ENCODE results near the gene CHST11. TPM values are rescaled to one million over a fixed set of nuclear protein-coding genes. Genes with fewer than 3 reads are reported as not detected.

Gene CHST11
- total RNA-seq, 5 donors from 2014 or later (not counting 1 experiment from before 2014, with no cell fraction given): 49.8 to 78.3 (median 63.7) TPM

- H3K27me3 Mint-ChIP-seq: no peaks in the 10 kb centered on the region
- no peaks in the 10 kb centered on the region for H3K27me3 ChIP-seq (replicated peaks in 1 of 2; ENCODE audit: control insufficient read depth in 2 of 2, extremely low read depth in 1 of 2, insufficient read depth in 2 of 2, low read length in 1 of 2)
- H3K9me3 Mint-ChIP-seq: no peaks in the 10 kb centered on the region
- no peak overlapping the region for H3K4me3 ChIP-seq (ENCODE audit: control insufficient read depth in 1 of 2, extremely low read depth in 1 of 2, low read length in 1 of 2)
- H3K36me3 Mint-ChIP-seq: no peaks in the 10 kb centered on the region
- DNase-seq (no peak), ATAC-seq (replicated peaks in 1 of 4) (no peak)
- ChIA-PET CTCF (interaction anchor here in 1 of 2 donors (0.9 kb wide), 1 partner anchor 55 kb away, joined by 3 read pairs; no protein-coding TSS in a partner anchor), POLR2A (interaction anchor here in 1 of 2 donors (0.5 kb wide), 1 partner anchor 301 kb away, joined by 3 read pairs; no protein-coding TSS in a partner anchor)
- 99% methylated on average over 7 of the region's 9 CpGs for WGBS (ENCODE audit: insufficient coverage)
- H3K27ac ChIP-seq (ENCODE audit: low read length): no peak overlapping the region
- no peak overlapping the region for H3K4me3 Mint-ChIP-seq
- no peaks in the 10 kb centered on the region for H3K36me3 ChIP-seq (ENCODE audit: control insufficient read depth in 2 of 2, extremely low read depth in 1 of 2, insufficient read depth in 1 of 2, low read length in 1 of 2)
- peak overlapping the region in 1 of 2 donors; percentile 52 for H3K27ac Mint-ChIP-seq
- no peaks in the 10 kb centered on the region for H3K9me3 ChIP-seq
- H3K4me1 Mint-ChIP-seq: peaks cover 16 to 57% (median 53%) of the 10 kb centered on the region in 3 donors
- H3K4me1 ChIP-seq (ENCODE audit: control insufficient read depth in 1 of 2, extremely low read depth in 1 of 2, insufficient read depth in 2 of 2, low read length in 2 of 2): peaks cover 0 to 7% of the 10 kb centered on the region in 2 experiments
Observed at GRCh38 chr12:104709692-104710435, 253.1 kb downstream of the CHST11 start.

GRCh38 chr12:104710940-104711689 is 254.4 kb downstream of the CHST11 start:
- no peak for DNase-seq
- Mint-ChIP-seq H3K36me3 (no peaks in the 10 kb centered on the region), H3K27ac (no peak overlapping the region), H3K4me3 (no peak overlapping the region), H3K4me1 (peaks cover 26 to 62% (median 59%) of the 10 kb centered on the region in 3 donors), H3K9me3 (no peaks in the 10 kb centered on the region), H3K27me3 (no peaks in the 10 kb centered on the region)
- no peak for ATAC-seq (replicated peaks in 1 of 4)
- H3K36me3 ChIP-seq (ENCODE audit: control insufficient read depth in 2 of 2, extremely low read depth in 1 of 2, insufficient read depth in 1 of 2, low read length in 1 of 2): no peaks in the 10 kb centered on the region
- 100% methylated on average over 1 of the region's 8 CpGs for WGBS (ENCODE audit: insufficient coverage)
- POLR2A ChIA-PET: no interaction called here
- CTCF ChIA-PET: interaction anchor here (0.6 to 1.0 kb wide), 6 partner anchors 9 to 329 kb away, joined by 3 read pairs; no protein-coding TSS in a partner anchor
- H3K4me1 ChIP-seq (ENCODE audit: control insufficient read depth in 1 of 2, extremely low read depth in 1 of 2, insufficient read depth in 2 of 2, low read length in 2 of 2): peaks cover 0 to 15% of the 10 kb centered on the region in 2 experiments
- H3K27me3 ChIP-seq (replicated peaks in 1 of 2; ENCODE audit: control insufficient read depth in 2 of 2, extremely low read depth in 1 of 2, insufficient read depth in 2 of 2, low read length in 1 of 2): no peaks in the 10 kb centered on the region
- H3K9me3 ChIP-seq: no peaks in the 10 kb centered on the region
- no peak overlapping the region for H3K4me3 ChIP-seq (ENCODE audit: control insufficient read depth in 1 of 2, extremely low read depth in 1 of 2, low read length in 1 of 2)
- H3K27ac ChIP-seq (ENCODE audit: low read length): no peak overlapping the region

GRCh38 chr12:104712477-104712876 is 255.7 kb downstream of the CHST11 start:
- Histone ChIP-seq H3K27me3 (replicated peaks in 1 of 2; ENCODE audit: control insufficient read depth in 2 of 2, extremely low read depth in 1 of 2, insufficient read depth in 2 of 2, low read length in 1 of 2) (no peaks in the 10 kb centered on the region), H3K9me3 (no peaks in the 10 kb centered on the region), H3K27ac (ENCODE audit: low read length) (no peak overlapping the region), H3K4me3 (ENCODE audit: control insufficient read depth in 1 of 2, extremely low read depth in 1 of 2, low read length in 1 of 2) (no peak overlapping the region), H3K4me1 (ENCODE audit: control insufficient read depth in 1 of 2, extremely low read depth in 1 of 2, insufficient read depth in 2 of 2, low read length in 2 of 2) (peaks cover 0 to 15% of the 10 kb centered on the region in 2 experiments), H3K36me3 (ENCODE audit: control insufficient read depth in 2 of 2, extremely low read depth in 1 of 2, insufficient read depth in 1 of 2, low read length in 1 of 2) (no peaks in the 10 kb centered on the region)
- peak overlapping the region; percentile 19 to 25 for H3K27ac Mint-ChIP-seq
- no peak for ATAC-seq (replicated peaks in 1 of 4)
- ChIA-PET POLR2A (no interaction called here), CTCF (no interaction called here)
- no peak overlapping the region for H3K4me3 Mint-ChIP-seq
- H3K4me1 Mint-ChIP-seq: peaks cover 30 to 61% (median 58%) of the 10 kb centered on the region in 3 donors
- WGBS (ENCODE audit: insufficient coverage): 97% methylated on average over 4 of the region's 6 CpGs
- no peaks in the 10 kb centered on the region for H3K36me3 Mint-ChIP-seq
- H3K27me3 Mint-ChIP-seq: no peaks in the 10 kb centered on the region
- DNase-seq: no peak
- no peaks in the 10 kb centered on the region for H3K9me3 Mint-ChIP-seq

GRCh38 chr12:104712968-104713367 is 256.2 kb downstream of the CHST11 start:
- Histone ChIP-seq H3K4me3 (ENCODE audit: control insufficient read depth in 1 of 2, extremely low read depth in 1 of 2, low read length in 1 of 2) (no peak overlapping the region), H3K27ac (ENCODE audit: low read length) (no peak overlapping the region), H3K4me1 (ENCODE audit: control insufficient read depth in 1 of 2, extremely low read depth in 1 of 2, insufficient read depth in 2 of 2, low read length in 2 of 2) (peaks cover 0 to 15% of the 10 kb centered on the region in 2 experiments), H3K9me3 (no peaks in the 10 kb centered on the region), H3K27me3 (replicated peaks in 1 of 2; ENCODE audit: control insufficient read depth in 2 of 2, extremely low read depth in 1 of 2, insufficient read depth in 2 of 2, low read length in 1 of 2) (no peaks in the 10 kb centered on the region), H3K36me3 (ENCODE audit: control insufficient read depth in 2 of 2, extremely low read depth in 1 of 2, insufficient read depth in 1 of 2, low read length in 1 of 2) (no peaks in the 10 kb centered on the region)
- Mint-ChIP-seq H3K4me1 (peaks cover 30 to 57% (median 53%) of the 10 kb centered on the region in 3 donors), H3K4me3 (no peak overlapping the region), H3K27me3 (no peaks in the 10 kb centered on the region), H3K27ac (peak overlapping the region; percentile 25 to 68), H3K36me3 (no peaks in the 10 kb centered on the region), H3K9me3 (no peaks in the 10 kb centered on the region)
- ATAC-seq (replicated peaks in 1 of 4) (no peak), DNase-seq (no peak)
- 100% methylated on average over 2 of the region's 5 CpGs for WGBS (ENCODE audit: insufficient coverage)
- ChIA-PET POLR2A (no interaction called here), CTCF (no interaction called here)

- Histone ChIP-seq H3K4me3 (ENCODE audit: control insufficient read depth in 1 of 2, extremely low read depth in 1 of 2, low read length in 1 of 2) (no peak overlapping the region), H3K27ac (ENCODE audit: low read length) (no peak overlapping the region), H3K27me3 (replicated peaks in 1 of 2; ENCODE audit: control insufficient read depth in 2 of 2, extremely low read depth in 1 of 2, insufficient read depth in 2 of 2, low read length in 1 of 2) (no peaks in the 10 kb centered on the region), H3K4me1 (ENCODE audit: control insufficient read depth in 1 of 2, extremely low read depth in 1 of 2, insufficient read depth in 2 of 2, low read length in 2 of 2) (peaks cover 0 to 15% of the 10 kb centered on the region in 2 experiments), H3K36me3 (ENCODE audit: control insufficient read depth in 2 of 2, extremely low read depth in 1 of 2, insufficient read depth in 1 of 2, low read length in 1 of 2) (no peaks in the 10 kb centered on the region), H3K9me3 (no peaks in the 10 kb centered on the region)
- DNase-seq: no peak
- H3K27ac Mint-ChIP-seq: peak overlapping the region in 1 of 2 donors; percentile 68
- H3K4me1 Mint-ChIP-seq: peaks cover 30 to 60% (median 55%) of the 10 kb centered on the region in 3 donors
- no peak for ATAC-seq (replicated peaks in 1 of 4)
- H3K4me3 Mint-ChIP-seq: no peak overlapping the region
- H3K27me3 Mint-ChIP-seq: no peaks in the 10 kb centered on the region
- ChIA-PET POLR2A (no interaction called here), CTCF (no interaction called here)
- H3K36me3 Mint-ChIP-seq: no peaks in the 10 kb centered on the region
- H3K9me3 Mint-ChIP-seq: no peaks in the 10 kb centered on the region
- WGBS (ENCODE audit: insufficient coverage): 87% methylated on average over 3 of the region's 8 CpGs
Observed at GRCh38 chr12:104713444-104713843, 256.7 kb downstream of the CHST11 start.

GRCh38 chr12:104714369-104714768 is 257.6 kb downstream of the CHST11 start:
- Mint-ChIP-seq H3K4me1 (peaks cover 30 to 62% (median 53%) of the 10 kb centered on the region in 3 donors), H3K27me3 (no peaks in the 10 kb centered on the region), H3K27ac (peak overlapping the region; percentile 4 to 36), H3K36me3 (no peaks in the 10 kb centered on the region), H3K4me3 (no peak overlapping the region), H3K9me3 (no peaks in the 10 kb centered on the region)
- no peak for DNase-seq
- no peaks in the 10 kb centered on the region for H3K9me3 ChIP-seq
- no peak overlapping the region for H3K27ac ChIP-seq (ENCODE audit: low read length)
- no peaks in the 10 kb centered on the region for H3K36me3 ChIP-seq (ENCODE audit: control insufficient read depth in 2 of 2, extremely low read depth in 1 of 2, insufficient read depth in 1 of 2, low read length in 1 of 2)
- H3K27me3 ChIP-seq (replicated peaks in 1 of 2; ENCODE audit: control insufficient read depth in 2 of 2, extremely low read depth in 1 of 2, insufficient read depth in 2 of 2, low read length in 1 of 2): no peaks in the 10 kb centered on the region
- no peak for ATAC-seq (replicated peaks in 1 of 4)
- POLR2A ChIA-PET: no interaction called here
- CTCF ChIA-PET: interaction anchor here in 1 of 2 donors (1.0 kb wide), 1 partner anchor 12 kb away, joined by 3 read pairs; no protein-coding TSS in a partner anchor
- 100% methylated on average over 4 of the region's 6 CpGs for WGBS (ENCODE audit: insufficient coverage)
- H3K4me1 ChIP-seq (ENCODE audit: control insufficient read depth in 1 of 2, extremely low read depth in 1 of 2, insufficient read depth in 2 of 2, low read length in 2 of 2): peaks cover 0 to 17% of the 10 kb centered on the region in 2 experiments
- H3K4me3 ChIP-seq (ENCODE audit: control insufficient read depth in 1 of 2, extremely low read depth in 1 of 2, low read length in 1 of 2): no peak overlapping the region

Data from T-cell (primary cell).